CD4-positive, alpha-beta T cell treated with Interferon gamma for 1 hour (primary cell): Measurements from ENCODE around the gene LOXL1.
"Not testable (repeated sequence)": the region's sequence is repeated elsewhere in the genome, so short reads cannot be mapped to it uniquely, and the experiment has no call there.

ENCODE experiments used
- DNase-seq: peaks from one replicate; pipeline ENCODE4 v3.0.0-alpha.2; 2020

Gene LOXL1

GRCh38 chr15:73954188-73955145 is 28.2 kb downstream of the LOXL1 start:
- DNase-seq: no peak

GRCh38 chr15:73955326-73955725 is 29.1 kb downstream of the LOXL1 start:
- DNase-seq: no peak

- DNase-seq: no peak
These were observed 29.8 kb downstream of the LOXL1 start for GRCh38 chr15:73955861-73956742.

GRCh38 chr15:73956743-73957135 is 30.5 kb downstream of the LOXL1 start:
- no peak for DNase-seq

GRCh38 chr15:73957276-73957675 is 31.0 kb downstream of the LOXL1 start:
- no peak for DNase-seq

GRCh38 chr15:73957785-73958184 is 31.5 kb downstream of the LOXL1 start:
- no peak for DNase-seq

- peak; percentile 34 for DNase-seq
These were observed 32.8 kb downstream of the LOXL1 start for GRCh38 chr15:73959012-73959581.

GRCh38 chr15:73959801-73960200 is 33.5 kb downstream of the LOXL1 start:
- no peak for DNase-seq

GRCh38 chr15:73960472-73961070 is 34.3 kb downstream of the LOXL1 start:
- DNase-seq: not testable (repeated sequence)

- no peak for DNase-seq
These were observed 36.2 kb downstream of the LOXL1 start for GRCh38 chr15:73962433-73962832.

GRCh38 chr15:73964736-73965093 is 38.5 kb downstream of the LOXL1 start:
- peak; percentile 76 for DNase-seq

GRCh38 chr15:73965094-73965757 is 39.0 kb downstream of the LOXL1 start:
- no peak for DNase-seq

- no peak for DNase-seq
These were observed 39.5 kb downstream of the LOXL1 start for GRCh38 chr15:73965758-73966113.

- DNase-seq: no peak
These were observed 42.2 kb downstream of the LOXL1 start for GRCh38 chr15:73968461-73968860.

GRCh38 chr15:73969151-73969759 is 43.0 kb downstream of the LOXL1 start:
- no peak for DNase-seq

GRCh38 chr15:73972984-73973682 is 46.9 kb downstream of the LOXL1 start:
- peak; percentile 76 for DNase-seq

- not testable (repeated sequence) for DNase-seq
These were observed 47.5 kb downstream of the LOXL1 start for GRCh38 chr15:73973683-73974200.

GRCh38 chr15:73975440-73976125 is 49.3 kb downstream of the LOXL1 start:
- DNase-seq: peak; percentile 43

GRCh38 chr15:73978896-73979295 is 52.6 kb downstream of the LOXL1 start:
- DNase-seq: no peak

GRCh38 chr15:73979636-73980035 is 53.4 kb downstream of the LOXL1 start:
- DNase-seq: no peak
